RWPE1 (cell line): ENCODE measurements around the gene PIP5K1C.

Experiments used
- CTCF ChIA-PET: fragments of 350-600 bp; sonication (Branson Sonifier 250); formaldehyde crosslinking; extraction: SDS; loops from one replicate; lab custom pipeline; 2021; lab: Yijun Ruan, JAX
- POLR2A ChIA-PET: fragments of 400-600 bp; formaldehyde crosslinking; extraction: SDS; loops from one replicate; lab custom pipeline; 2020; ENCODE audit warnings: antibody characterized with exemption; ENCODE audit not compliant: low non-redundant PET; lab: Yijun Ruan, JAX
- DNase-seq: peaks from one replicate; pipeline ENCODE4 v3.0.0; 2012; ENCODE audit warnings: low spot score
- H3K27ac ChIP-seq: fragments of 450-650 bp; 2 replicates; pipeline ENCODE4 v1.5.1; 2017
- TF ChIP-seq, protein P1 (sequence below): fragments of 450-650 bp; conservative IDR thresholded peaks from 2 replicates; pipeline ENCODE4 v1.5.1; 2017; ENCODE audit warnings: low read depth, mild to moderate bottlenecking

Gene PIP5K1C

DNA sequence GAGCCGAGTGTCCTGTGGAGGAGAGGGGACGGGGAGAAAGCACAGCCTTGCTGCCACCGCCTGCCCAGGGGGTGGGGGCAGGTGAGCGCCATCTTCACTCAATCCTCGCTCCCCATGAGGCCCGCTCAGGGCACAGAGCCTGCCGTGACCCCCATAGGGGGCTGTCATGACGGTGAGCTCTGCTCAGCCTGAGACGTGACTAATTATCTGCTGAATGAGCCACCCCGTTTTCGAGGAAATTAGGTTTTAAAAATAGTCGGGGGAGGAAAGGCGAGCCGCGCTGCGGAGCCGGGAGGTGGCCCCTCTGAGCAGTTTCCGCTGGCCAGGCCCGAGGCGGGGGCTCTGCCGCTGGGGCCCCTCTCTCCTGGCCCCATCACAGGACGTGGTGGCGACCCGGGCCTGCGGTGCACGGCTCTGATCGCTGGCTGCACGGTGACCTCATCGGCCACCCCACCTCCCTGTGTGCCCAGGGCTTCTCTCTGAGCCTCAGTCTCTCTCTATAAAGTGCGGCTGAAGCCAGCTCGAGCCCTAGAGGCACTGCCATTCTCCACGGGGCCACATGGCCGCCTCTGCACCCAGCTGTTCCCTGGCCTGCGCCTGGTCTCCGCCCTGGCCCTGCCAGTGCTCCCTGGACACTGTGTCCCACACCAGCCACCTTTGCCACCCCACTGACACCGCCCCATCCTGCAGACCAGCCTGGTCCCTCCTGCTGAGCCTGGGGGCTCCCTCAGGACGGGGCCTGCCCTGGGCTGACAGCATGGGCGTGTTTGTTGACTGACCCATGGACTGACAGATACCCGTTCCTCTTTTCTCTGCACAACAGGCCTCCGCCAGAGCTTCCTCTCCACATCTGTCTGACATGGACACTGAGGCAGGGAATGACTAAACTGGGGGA, 28.3 kb downstream of the PIP5K1C start:
- DNase-seq, result no peak
- no peak overlapping the region for H3K27ac ChIP-seq
- ChIA-PET CTCF (interaction anchor here (0.6 kb wide), 1 partner anchor 47 kb away, joined by 4 read pairs; no protein-coding TSS in a partner anchor), POLR2A (no interaction called here)
- TF ChIP-seq, protein P1, sequence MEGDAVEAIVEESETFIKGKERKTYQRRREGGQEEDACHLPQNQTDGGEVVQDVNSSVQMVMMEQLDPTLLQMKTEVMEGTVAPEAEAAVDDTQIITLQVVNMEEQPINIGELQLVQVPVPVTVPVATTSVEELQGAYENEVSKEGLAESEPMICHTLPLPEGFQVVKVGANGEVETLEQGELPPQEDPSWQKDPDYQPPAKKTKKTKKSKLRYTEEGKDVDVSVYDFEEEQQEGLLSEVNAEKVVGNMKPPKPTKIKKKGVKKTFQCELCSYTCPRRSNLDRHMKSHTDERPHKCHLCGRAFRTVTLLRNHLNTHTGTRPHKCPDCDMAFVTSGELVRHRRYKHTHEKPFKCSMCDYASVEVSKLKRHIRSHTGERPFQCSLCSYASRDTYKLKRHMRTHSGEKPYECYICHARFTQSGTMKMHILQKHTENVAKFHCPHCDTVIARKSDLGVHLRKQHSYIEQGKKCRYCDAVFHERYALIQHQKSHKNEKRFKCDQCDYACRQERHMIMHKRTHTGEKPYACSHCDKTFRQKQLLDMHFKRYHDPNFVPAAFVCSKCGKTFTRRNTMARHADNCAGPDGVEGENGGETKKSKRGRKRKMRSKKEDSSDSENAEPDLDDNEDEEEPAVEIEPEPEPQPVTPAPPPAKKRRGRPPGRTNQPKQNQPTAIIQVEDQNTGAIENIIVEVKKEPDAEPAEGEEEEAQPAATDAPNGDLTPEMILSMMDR, result no peak

DNA sequence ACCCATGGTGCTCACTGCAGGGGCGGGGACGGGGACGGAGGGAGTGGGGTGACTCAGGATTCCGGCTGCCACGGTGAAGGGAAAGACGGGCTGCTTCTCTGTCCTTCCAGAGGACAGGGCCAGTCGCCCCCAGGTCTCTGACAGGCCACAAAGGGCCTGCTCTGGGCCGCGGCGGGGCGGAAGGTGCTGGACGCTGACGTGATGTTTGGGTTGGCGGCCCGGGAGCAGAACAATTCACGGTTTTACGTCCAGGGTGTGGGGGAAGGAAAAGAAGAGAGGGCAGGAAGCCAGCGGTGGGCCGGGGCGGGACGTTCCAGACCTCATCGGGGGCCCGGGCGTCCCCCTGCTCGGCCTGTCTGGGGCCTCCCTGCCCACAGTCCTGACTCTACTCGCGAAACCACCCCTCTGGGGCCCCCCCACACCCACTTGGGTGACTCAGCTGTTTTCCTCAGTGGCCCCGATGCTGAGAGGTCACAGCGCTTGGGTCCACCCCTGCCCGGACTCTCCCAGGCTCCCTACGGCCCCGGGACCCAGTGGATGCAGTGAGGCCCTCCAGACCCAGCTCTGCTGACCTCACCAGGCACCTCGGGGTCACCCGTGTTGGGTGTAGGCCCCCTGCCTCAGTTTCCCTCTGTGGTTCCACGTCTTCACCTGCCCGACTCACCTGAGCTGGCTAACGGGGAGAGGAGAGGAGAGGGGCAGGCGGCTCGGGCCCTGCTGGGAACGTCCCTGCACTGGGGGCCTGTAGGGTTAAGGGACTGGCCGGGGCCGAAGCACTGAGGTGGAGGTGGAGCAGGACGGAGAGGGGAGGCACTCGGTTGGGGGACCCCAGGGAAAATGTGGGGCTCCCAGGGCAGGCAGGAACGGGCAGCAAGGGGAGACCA, 29.2 kb downstream of the PIP5K1C start:
- POLR2A ChIA-PET, result no interaction called here
- CTCF ChIA-PET, result interaction anchor here (0.6 to 0.7 kb wide), 2 partner anchors 11 to 32 kb away, joined by 3 to 4 read pairs; no protein-coding TSS in a partner anchor
- H3K27ac ChIP-seq, result no peak overlapping the region
- DNase-seq, result no peak
- TF ChIP-seq, protein P1, result no peak

DNA sequence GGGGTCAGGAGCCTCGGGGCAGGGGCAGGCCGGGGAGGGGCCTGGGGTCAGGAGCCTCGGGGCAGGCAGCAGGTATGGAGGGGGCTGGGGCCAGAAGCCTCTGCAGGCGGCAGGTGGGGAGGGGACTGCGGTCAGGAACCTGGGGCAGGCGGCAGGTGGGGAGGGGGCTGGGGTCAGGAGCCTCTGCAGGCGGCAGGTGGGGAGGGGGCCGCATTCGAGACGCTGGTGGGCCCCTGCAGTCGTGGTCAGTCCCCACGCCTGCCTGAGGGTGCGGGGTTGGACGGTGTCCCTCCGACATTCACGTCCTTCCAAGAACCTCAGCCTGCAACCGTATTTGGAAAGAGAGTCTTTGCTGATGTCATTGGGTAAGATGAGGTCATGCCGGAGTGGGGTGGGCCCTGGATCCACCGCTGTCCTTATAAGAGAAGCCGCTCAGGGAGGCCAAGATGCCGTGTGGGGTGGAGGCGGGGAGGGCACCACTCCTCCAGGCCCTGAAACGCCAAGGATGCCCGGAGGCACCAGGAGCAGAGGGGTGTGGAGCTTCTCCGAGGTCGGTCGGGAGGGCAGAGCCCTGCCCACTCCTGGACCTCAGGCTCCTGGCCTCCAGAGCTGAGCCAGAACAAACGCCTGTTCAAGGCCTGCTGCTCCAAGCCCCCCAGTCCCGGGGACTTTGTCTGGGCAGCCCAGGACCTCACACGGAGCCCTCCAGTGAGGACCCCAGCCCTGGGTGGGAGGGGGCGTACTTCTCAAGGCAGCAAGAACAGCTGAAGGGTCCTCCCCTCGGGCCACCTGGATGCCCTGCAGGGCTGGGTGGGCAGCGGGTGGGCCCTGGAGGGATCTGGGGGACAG, 30.1 kb downstream of the PIP5K1C start:
- DNase-seq, result no peak
- ChIA-PET CTCF (interaction anchor here (0.6 kb wide), 1 partner anchor 946 kb away, joined by 3 read pairs; no protein-coding TSS in a partner anchor), POLR2A (no interaction called here)
- TF ChIP-seq, protein P1, result no peak
- no peak overlapping the region for H3K27ac ChIP-seq

- ChIA-PET POLR2A (interaction anchor here (0.6 kb wide), 1 partner anchor 43 kb away, joined by 5 read pairs; no protein-coding TSS in a partner anchor), CTCF (no interaction called here)
- H3K27ac ChIP-seq, result no peak overlapping the region; the same call in 1 of the 2 replicates
- TF ChIP-seq, protein P1, result no peak
- DNase-seq, result no peak
Measured at GRCh38 chr19:3669082-3669946, 31.0 kb downstream of the PIP5K1C start.

GRCh38 chr19:3668331-3669081, 31.8 kb downstream of the PIP5K1C start:
- DNase-seq, result no peak
- ChIA-PET CTCF (no interaction called here), POLR2A (interaction anchor here (0.6 kb wide), 1 partner anchor 44 kb away, joined by 5 read pairs; no protein-coding TSS in a partner anchor)
- H3K27ac ChIP-seq, result no peak overlapping the region; the same call in 1 of the 2 replicates
- TF ChIP-seq, protein P1, result no peak
